Esophagus squamous epithelium (tissue), 5 donors: ENCODE measurements around the gene ALDH5A1. TPM values are rescaled to one million over a fixed set of nuclear protein-coding genes. Genes with fewer than 3 reads are reported as not detected.

ENCODE experiments used
- DNase-seq: peaks from one replicate; lab custom pipeline; 2025; lab: John Stamatoyannopoulos, UW
- H3K27ac ChIP-seq, 4 donors: fragments of 200-600 bp; sonication (generic); one replicate each; pipeline ENCODE4 v1.5.1; 2016 to 2019; ENCODE audit warnings: mild to moderate bottlenecking in 1 of 4
- H3K27me3 ChIP-seq, 4 donors: fragments of 200-600 bp; sonication (generic); 1 replicate in 3 of 4; 2 replicates in 1 of 4; pipeline versions ENCODE4 v1.5.1 to v1.6.0; 2017 to 2021; ENCODE audit warnings: antibody characterized with exemption in 1 of 4
- H3K36me3 ChIP-seq, 3 donors: fragments of 200-600 bp; sonication (generic); one replicate each; pipeline ENCODE4 v1.5.1; 2016 to 2019
- H3K4me1 ChIP-seq, 3 donors: fragments of 200-600 bp; sonication (generic); one replicate each; pipeline ENCODE4 v1.5.1; 2017 to 2019
- H3K4me3 ChIP-seq, 4 donors: fragments of 200-600 bp; sonication (generic); 1 replicate in 3 of 4; 2 replicates in 1 of 4; pipeline ENCODE4 v1.5.1; 2016 to 2019; ENCODE audit warnings: mild to moderate bottlenecking in 2 of 4, moderate library complexity in 1 of 4
- H3K9me3 ChIP-seq, 3 donors: fragments of 200-600 bp; sonication (generic); one replicate each; pipeline ENCODE4 v1.5.1; 2016 to 2019
- POLR2A ChIP-seq, 4 donors: fragments of 450-650 bp; IDR thresholded peaks; one replicate each; pipeline ENCODE4 v1.6.1; 2017; ENCODE audit warnings: antibody characterized with exemption in 4 of 4, mild to moderate bottlenecking in 4 of 4, moderate library complexity in 3 of 4
- WGBS, 2 donors: methylation state at CpG; one replicate each; pipeline ENCODE4 v1.1.5; 2018; 5-methylcytosine and 5-hydroxymethylcytosine counted together
- intact Hi-C: fragments of 100-400 bp; cut with DNase I; formaldehyde crosslinking; loops from one replicate; pipeline ENCODE4 v1.15.0; 2022
- total RNA-seq, 4 donors: library from RNA; depleted of rRNA; stranded (reverse); fragments of >200 nt; gene quantifications; one replicate each; pipeline ENCODE4 v1.1.0, GENCODE V29; 2016
- TF ChIP-seq, protein P1 (sequence below), 6 experiments: fragments of 450-650 bp in 4 of 6; fragments of 200-600 bp in 2 of 6; sonication (generic) in 2 of 6; IDR thresholded peaks; one replicate each; pipeline ENCODE4 v1.5.1; 2016 to 2019; ENCODE audit warnings: antibody characterized with exemption in 6 of 6, mild to moderate bottlenecking in 4 of 6, moderate library complexity in 4 of 6
- donor health status: DM: yes; HTN: yes; CAD: no.

The ALDH5A1 gene
- total RNA-seq, 4 donors from 2014 or later = 4.0 to 9.6 (median 6.0) TPM

DNA sequence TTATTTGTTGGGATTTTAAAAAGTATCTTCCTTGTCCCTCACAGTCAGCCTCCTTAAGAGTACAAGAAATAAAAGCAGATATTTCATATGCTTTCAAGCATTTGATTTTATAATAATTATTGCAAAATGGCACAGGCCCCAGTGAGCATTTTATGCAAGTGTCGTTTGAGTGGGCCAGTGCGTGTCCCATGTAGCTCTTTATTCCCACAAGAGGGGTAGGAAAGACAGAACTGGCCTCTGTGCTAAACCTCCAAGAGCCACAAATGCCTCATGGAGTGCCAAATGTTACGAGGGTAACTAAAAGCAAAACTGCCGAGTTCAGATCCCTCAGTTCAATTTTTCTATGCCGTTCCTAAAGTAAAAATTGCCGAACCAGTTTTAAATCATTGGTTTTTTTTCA is 18.1 kb upstream of the ALDH5A1 start:
- 76 to 92% methylated on average over 6 of the region's 6 CpGs for WGBS, 2 donors
- no peak for DNase-seq

DNA sequence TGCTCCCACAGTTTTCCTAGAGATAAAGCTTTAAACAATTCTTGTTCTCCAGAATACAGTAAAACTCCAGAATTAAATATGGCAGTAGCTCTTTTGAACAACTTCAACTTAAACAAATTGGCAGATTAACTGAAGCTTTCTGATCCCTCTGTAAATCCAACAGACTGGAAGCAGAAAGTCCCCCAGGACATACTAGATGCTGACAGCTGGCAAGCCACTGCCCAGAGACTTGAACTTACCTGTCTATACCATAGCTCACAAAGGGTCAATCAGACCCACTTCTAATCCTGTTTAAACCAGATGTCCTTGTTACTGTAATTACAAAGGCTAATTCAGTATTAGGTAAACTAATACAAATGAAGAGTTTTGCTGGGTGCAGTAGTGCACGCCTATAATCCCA is 17.7 kb upstream of the ALDH5A1 start:
- intact Hi-C loops = no loop called here
- 90% methylated on average over 1 of the region's 1 CpG; no CpG with 5 or more reads in 1 of the 2 donors for WGBS, 2 donors
- no peaks in the 10 kb centered on the region for H3K4me1 ChIP-seq
- no peak for TF ChIP-seq POLR2A (IDR thresholded peaks at IDR 0.05)
- TF ChIP-seq, protein P1, sequence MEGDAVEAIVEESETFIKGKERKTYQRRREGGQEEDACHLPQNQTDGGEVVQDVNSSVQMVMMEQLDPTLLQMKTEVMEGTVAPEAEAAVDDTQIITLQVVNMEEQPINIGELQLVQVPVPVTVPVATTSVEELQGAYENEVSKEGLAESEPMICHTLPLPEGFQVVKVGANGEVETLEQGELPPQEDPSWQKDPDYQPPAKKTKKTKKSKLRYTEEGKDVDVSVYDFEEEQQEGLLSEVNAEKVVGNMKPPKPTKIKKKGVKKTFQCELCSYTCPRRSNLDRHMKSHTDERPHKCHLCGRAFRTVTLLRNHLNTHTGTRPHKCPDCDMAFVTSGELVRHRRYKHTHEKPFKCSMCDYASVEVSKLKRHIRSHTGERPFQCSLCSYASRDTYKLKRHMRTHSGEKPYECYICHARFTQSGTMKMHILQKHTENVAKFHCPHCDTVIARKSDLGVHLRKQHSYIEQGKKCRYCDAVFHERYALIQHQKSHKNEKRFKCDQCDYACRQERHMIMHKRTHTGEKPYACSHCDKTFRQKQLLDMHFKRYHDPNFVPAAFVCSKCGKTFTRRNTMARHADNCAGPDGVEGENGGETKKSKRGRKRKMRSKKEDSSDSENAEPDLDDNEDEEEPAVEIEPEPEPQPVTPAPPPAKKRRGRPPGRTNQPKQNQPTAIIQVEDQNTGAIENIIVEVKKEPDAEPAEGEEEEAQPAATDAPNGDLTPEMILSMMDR (IDR thresholded peaks at IDR 0.05) = no peak
- H3K36me3 ChIP-seq = no peaks in the 10 kb centered on the region
- no peak overlapping the region for H3K27ac ChIP-seq
- DNase-seq = no peak
- H3K27me3 ChIP-seq = no peaks in the 10 kb centered on the region
- H3K4me3 ChIP-seq = no peak overlapping the region
- H3K9me3 ChIP-seq = no peaks in the 10 kb centered on the region

More for the DNA sequence above, 18.1 kb upstream of the ALDH5A1 start:
- Histone ChIP-seq H3K27ac (no peak overlapping the region), H3K9me3 (no peaks in the 10 kb centered on the region), H3K4me1 (peaks cover 0 to 4% (median 0%) of the 10 kb centered on the region in 3 donors), H3K4me3 (no peak overlapping the region), H3K27me3 (no peaks in the 10 kb centered on the region), H3K36me3 (no peaks in the 10 kb centered on the region)
- no peak for TF ChIP-seq POLR2A (IDR thresholded peaks at IDR 0.05)
- TF ChIP-seq, protein P1 (IDR thresholded peaks at IDR 0.05) = no peak
- intact Hi-C loops = no loop called here

DNA sequence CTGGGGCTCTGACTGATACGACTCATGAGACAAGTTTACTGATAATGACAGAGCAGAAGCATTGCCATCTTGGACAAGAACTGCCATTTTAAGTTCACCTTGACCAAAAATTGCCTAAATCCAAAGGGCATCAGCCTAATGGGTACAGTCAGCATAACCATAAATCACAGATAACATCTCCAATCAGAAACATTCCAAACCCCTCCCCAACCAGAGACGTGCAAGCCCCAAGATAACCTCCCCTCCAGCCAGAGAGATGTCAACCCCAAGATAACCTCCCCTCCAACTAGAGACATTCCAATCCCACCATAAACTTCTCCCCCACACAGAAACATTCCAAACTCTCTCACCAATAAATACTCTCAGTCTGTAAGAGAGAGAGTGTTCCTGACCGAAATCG is 15.9 kb upstream of the ALDH5A1 start:
- Histone ChIP-seq H3K4me3 (no peak overlapping the region), H3K27ac (no peak overlapping the region), H3K36me3 (no peaks in the 10 kb centered on the region), H3K9me3 (no peaks in the 10 kb centered on the region), H3K27me3 (no peaks in the 10 kb centered on the region), H3K4me1 (no peaks in the 10 kb centered on the region)
- TF ChIP-seq POLR2A (IDR thresholded peaks at IDR 0.05) = no peak
- TF ChIP-seq, protein P1 (IDR thresholded peaks at IDR 0.05) = no peak
- DNase-seq = no peak
- intact Hi-C loops = no loop called here
- WGBS, 2 donors = 64 to 78% methylated on average over 4 of the region's 4 CpGs

DNA sequence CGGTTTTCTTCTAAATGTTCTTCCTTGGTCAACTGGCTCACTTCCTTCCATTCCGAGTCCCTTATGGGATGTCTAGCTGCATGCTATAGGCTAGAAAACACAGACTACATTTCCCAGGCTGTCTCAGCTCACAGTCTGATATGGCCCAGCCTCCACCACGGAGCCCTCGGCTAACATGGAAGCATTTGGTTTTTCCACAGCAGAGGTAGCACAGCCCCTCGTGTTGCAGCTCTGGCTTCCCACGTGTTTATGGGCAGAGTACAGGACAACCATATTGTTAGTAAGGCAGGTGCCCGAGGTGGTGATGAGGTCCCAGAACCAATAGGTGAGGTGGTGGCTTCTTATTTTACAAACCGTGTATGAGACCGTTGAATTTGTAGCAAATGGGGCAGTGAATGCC is 14.1 kb upstream of the ALDH5A1 start:
- no peak for TF ChIP-seq POLR2A (IDR thresholded peaks at IDR 0.05)
- TF ChIP-seq, protein P1 (IDR thresholded peaks at IDR 0.05) = no peak
- intact Hi-C loops = no loop called here
- Histone ChIP-seq H3K4me1 (no peaks in the 10 kb centered on the region), H3K4me3 (no peak overlapping the region), H3K9me3 (no peaks in the 10 kb centered on the region), H3K27ac (no peak overlapping the region), H3K27me3 (no peaks in the 10 kb centered on the region), H3K36me3 (no peaks in the 10 kb centered on the region)
- DNase-seq = no peak
- 80 to 91% methylated on average over 6 to 8 of the region's 9 CpGs for WGBS, 2 donors

DNA sequence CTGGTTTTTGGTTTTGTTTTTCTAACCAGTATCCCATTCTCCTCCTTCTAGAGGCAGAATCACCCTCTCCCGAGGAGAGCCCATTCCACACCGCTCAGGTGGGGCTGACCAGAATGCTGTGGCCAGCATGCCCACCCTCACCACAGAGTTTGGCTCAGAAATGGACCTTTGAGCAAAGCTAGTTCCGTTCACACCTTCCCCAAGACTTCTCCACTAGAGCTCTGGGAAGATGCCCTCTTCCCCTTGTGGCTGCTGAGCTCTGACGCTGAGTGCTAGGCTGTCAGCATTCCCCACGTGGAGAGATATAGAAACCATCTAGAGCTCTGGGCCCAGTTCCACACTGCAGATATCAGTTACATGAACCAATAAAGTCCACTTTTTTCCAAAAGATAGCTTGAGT is 13.3 kb upstream of the ALDH5A1 start:
- Histone ChIP-seq H3K4me1 (no peaks in the 10 kb centered on the region), H3K27ac (no peak overlapping the region), H3K36me3 (no peaks in the 10 kb centered on the region), H3K9me3 (no peaks in the 10 kb centered on the region), H3K27me3 (no peaks in the 10 kb centered on the region), H3K4me3 (no peak overlapping the region)
- WGBS, 2 donors = 88 to 90% methylated on average over 4 to 5 of the region's 5 CpGs
- DNase-seq = no peak
- TF ChIP-seq, protein P1 (IDR thresholded peaks at IDR 0.05) = no peak
- no peak for TF ChIP-seq POLR2A (IDR thresholded peaks at IDR 0.05)
- intact Hi-C loops = no loop called here
